K562 (cell line): ENCODE results near the gene FAM120AOS. TPM values are rescaled to one million over a fixed set of nuclear protein-coding genes. Genes with fewer than 3 reads are reported as not detected.

Source experiments
- HDAC8 ChIP-seq: fragments of 450-650 bp; IDR thresholded peaks from 2 replicates; pipeline ENCODE4 v1.6.1; 2016; ENCODE audit warnings: mild to moderate bottlenecking, missing genetic modification characterization, moderate library complexity, missing compliant biosample characterization
- KLF10 ChIP-seq: fragments of 250-450 bp; sonication (Bioruptor Pico); IDR thresholded peaks from 2 replicates; pipeline ENCODE4 v1.6.1; 2021; ENCODE audit warnings: matching md5 sums
- NBN ChIP-seq: fragments of 450-650 bp; IDR thresholded peaks from 2 replicates; pipeline ENCODE4 v1.6.1; 2016; ENCODE audit warnings: low read depth, mild to moderate bottlenecking
- NFRKB ChIP-seq: fragments of 450-650 bp; IDR thresholded peaks from 2 replicates; pipeline ENCODE4 v1.6.1; 2016; ENCODE audit warnings: low read depth
- RBM17 ChIP-seq: fragments of 200-400 bp; formaldehyde crosslinking; IDR thresholded peaks from 2 replicates; pipeline ENCODE4 v1.6.1; 2017; ENCODE audit warnings: low read depth, mild to moderate bottlenecking, low read length, borderline replicate concordance
- RBM34 ChIP-seq: fragments of 200-400 bp; formaldehyde crosslinking; IDR thresholded peaks from 2 replicates; pipeline ENCODE4 v1.6.1; 2018; ENCODE audit warnings: low read length, borderline replicate concordance; ENCODE audit not compliant: insufficient read depth
- SOX6 ChIP-seq: fragments of 450-650 bp; IDR thresholded peaks from 2 replicates; pipeline ENCODE4 v1.6.1; 2014; ENCODE audit warnings: mild to moderate bottlenecking
- SRSF3 ChIP-seq: fragments of 200-400 bp; formaldehyde crosslinking; IDR thresholded peaks from 2 replicates; pipeline ENCODE4 v1.6.1; 2016; ENCODE audit warnings: mild to moderate bottlenecking, low read length, moderate library complexity; ENCODE audit not compliant: insufficient read depth
- TCF7 ChIP-seq: sonication (generic); IDR thresholded peaks from 2 replicates; pipeline ENCODE4 v1.6.1; 2016; ENCODE audit warnings: antibody characterized with exemption, borderline replicate concordance
- U2AF1 ChIP-seq: fragments of 200-400 bp; formaldehyde crosslinking; optimal IDR thresholded peaks from 2 replicates; pipeline ENCODE3; 2017; ENCODE audit warnings: mild to moderate bottlenecking, low read depth, low read length, moderate library complexity
- XRCC5 ChIP-seq: fragments of 200-400 bp; formaldehyde crosslinking; IDR thresholded peaks from 2 replicates; pipeline ENCODE4 v1.6.1; 2017; ENCODE audit warnings: low read depth, mild to moderate bottlenecking, low read length
- ZEB2 ChIP-seq: fragments of 450-650 bp; IDR thresholded peaks from 2 replicates; pipeline ENCODE4 v1.6.1; 2016
- ZNF12 ChIP-seq: sonication (generic); formaldehyde crosslinking; IDR thresholded peaks from 2 replicates; pipeline ENCODE4 v1.4.0; 2020; ENCODE audit warnings: mild to moderate bottlenecking, missing genetic modification reagents
- ZNF324 ChIP-seq: fragments of 250-450 bp; sonication (Bioruptor Pico); IDR thresholded peaks from 2 replicates; pipeline ENCODE4 v1.4.0; 2020; ENCODE audit warnings: mild to moderate bottlenecking
- ZNF347 ChIP-seq: fragments of 450-650 bp; formaldehyde crosslinking; IDR thresholded peaks from 2 replicates; pipeline ENCODE4 v1.4.0; 2020; ENCODE audit warnings: low read depth, mild to moderate bottlenecking, moderate library complexity
- ZNF354B ChIP-seq: fragments of 250-450 bp; sonication (Bioruptor Pico); IDR thresholded peaks from 2 replicates; pipeline ENCODE4 v1.4.0; 2020
- polyA plus RNA-seq, 8 experiments: library from polyadenylated mRNA; depleted of rRNA in 4 of 8; stranded (reverse) in 5 of 8; unstranded in 3 of 8; fragments of >200 nt; fragmentation: Nextera tagmentation in 2 of 8; fragmentation: Illumina TruSeq in 1 of 8; extraction: Ambion mirVana in 2 of 8; extraction: Trizol in 1 of 8; gene quantifications; 2 replicates each; pipeline versions ENCODE4 v1.2.1 to v1.2.3, GENCODE V29; 2011 to 2014; ENCODE audit warnings: inconsistent platforms in 1 of 8, missing spikeins in 1 of 8
- total RNA-seq, 7 experiments: library from RNA; depleted of rRNA in 6 of 7; stranded (reverse); fragments of >200 nt in 6 of 7; fragmentation: Illumina TruSeq in 2 of 7; extraction: Trizol in 2 of 7; gene quantifications; 2 replicates each; pipeline versions ENCODE4 v1.2.1 to v1.2.3, GENCODE V29; 2011 to 2021; ENCODE audit warnings: low replicate concordance in 1 of 7
- TF ChIP-seq, protein P1 (sequence below), 2 experiments: IDR thresholded peaks; 2 replicates each; pipeline ENCODE4 v1.6.1; 2011; ENCODE audit warnings: borderline replicate concordance in 1 of 2, control low read depth in 1 of 2, low read depth in 1 of 2, low read length in 1 of 2, mild to moderate bottlenecking in 1 of 2, mixed read lengths in 1 of 2, moderate library complexity in 1 of 2; ENCODE audit not compliant: insufficient read depth in 1 of 2, insufficient read length in 1 of 2, poor library complexity in 1 of 2, severe bottlenecking in 1 of 2; ENCODE audit errors: extremely low read depth in 1 of 2
- TF ChIP-seq, protein P2 (sequence below): sonication (generic); formaldehyde crosslinking; IDR thresholded peaks from 2 replicates; pipeline ENCODE4 v1.4.0; 2020; ENCODE audit warnings: mild to moderate bottlenecking, missing genetic modification reagents
- TF ChIP-seq, protein P3 (sequence below): fragments of 250-450 bp; sonication (Bioruptor Pico); IDR thresholded peaks from 2 replicates; pipeline ENCODE4 v1.4.0; 2020

Gene FAM120AOS
- total and polyA plus RNA-seq, 9 of the 15 experiments (the other 6 are each of a cell fraction or from before 2014, with no cell fraction given): 18.8 to 53.4 (median 41.4) TPM

DNA sequence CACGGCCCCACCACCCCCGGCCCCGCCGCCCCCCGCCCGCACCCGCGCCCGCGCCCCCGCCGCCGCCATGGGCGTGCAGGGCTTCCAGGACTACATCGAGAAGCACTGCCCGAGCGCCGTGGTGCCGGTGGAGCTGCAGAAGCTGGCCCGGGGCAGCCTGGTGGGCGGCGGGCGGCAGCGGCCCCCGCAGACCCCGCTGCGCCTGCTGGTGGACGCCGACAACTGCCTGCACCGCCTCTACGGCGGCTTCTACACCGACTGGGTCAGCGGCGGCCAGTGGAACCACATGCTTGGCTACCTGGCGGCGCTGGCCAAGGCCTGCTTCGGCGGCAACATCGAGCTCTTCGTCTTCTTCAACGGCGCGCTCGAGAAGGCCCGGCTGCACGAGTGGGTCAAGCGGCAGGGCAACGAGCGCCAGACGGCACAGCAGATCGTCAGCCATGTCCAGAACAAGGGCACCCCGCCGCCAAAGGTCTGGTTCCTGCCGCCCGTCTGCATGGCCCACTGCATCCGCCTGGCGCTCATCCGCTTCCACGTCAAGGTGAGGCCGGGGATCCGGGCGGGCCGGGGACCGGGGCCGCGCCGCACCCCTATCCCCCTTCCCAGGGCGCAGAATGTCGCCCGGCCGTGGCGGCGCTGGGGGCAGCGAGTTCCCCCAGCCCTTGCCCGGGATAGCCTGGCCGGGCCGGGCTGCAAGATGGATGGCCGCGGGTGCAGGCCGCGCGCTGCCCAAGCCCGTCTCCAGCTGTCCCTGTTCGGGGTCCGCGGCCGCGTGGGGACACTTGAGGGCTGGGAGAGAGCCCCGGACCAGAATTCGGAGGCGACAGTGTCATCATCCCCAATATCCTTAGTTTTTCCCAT, 1.3 kb downstream of the FAM120AOS start (continued):
- TF ChIP-seq U2AF1: peak; percentile 34
- TF ChIP-seq SOX6: no peak
- TF ChIP-seq RBM17: no peak
- peak; percentile 64; the same call in 1 of the 2 replicates for TF ChIP-seq ZNF12 (CRISPR knock-in tag)
- TF ChIP-seq ZNF354B (CRISPR knock-in tag): no peak
- TF ChIP-seq SRSF3: 0 out of 2 replicates have a peak, but pooled peaks have one; percentile 32
- TF ChIP-seq TCF7: no peak
- no peak for TF ChIP-seq RBM34
- TF ChIP-seq ZNF347 (CRISPR knock-in tag): no peak
- TF ChIP-seq, protein P1, sequence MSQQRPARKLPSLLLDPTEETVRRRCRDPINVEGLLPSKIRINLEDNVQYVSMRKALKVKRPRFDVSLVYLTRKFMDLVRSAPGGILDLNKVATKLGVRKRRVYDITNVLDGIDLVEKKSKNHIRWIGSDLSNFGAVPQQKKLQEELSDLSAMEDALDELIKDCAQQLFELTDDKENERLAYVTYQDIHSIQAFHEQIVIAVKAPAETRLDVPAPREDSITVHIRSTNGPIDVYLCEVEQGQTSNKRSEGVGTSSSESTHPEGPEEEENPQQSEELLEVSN (IDR thresholded peaks at IDR 0.05; ENCODE audit: borderline replicate concordance in 1 of 2, extremely low read depth in 1 of 2, insufficient read depth in 1 of 2, insufficient read length in 1 of 2, low read depth in 1 of 2, low read length in 1 of 2, poor library complexity in 1 of 2, severe bottlenecking in 1 of 2): peak in 1 of 2 experiments; percentile 12
- no peak for TF ChIP-seq ZEB2
- TF ChIP-seq, protein P2, sequence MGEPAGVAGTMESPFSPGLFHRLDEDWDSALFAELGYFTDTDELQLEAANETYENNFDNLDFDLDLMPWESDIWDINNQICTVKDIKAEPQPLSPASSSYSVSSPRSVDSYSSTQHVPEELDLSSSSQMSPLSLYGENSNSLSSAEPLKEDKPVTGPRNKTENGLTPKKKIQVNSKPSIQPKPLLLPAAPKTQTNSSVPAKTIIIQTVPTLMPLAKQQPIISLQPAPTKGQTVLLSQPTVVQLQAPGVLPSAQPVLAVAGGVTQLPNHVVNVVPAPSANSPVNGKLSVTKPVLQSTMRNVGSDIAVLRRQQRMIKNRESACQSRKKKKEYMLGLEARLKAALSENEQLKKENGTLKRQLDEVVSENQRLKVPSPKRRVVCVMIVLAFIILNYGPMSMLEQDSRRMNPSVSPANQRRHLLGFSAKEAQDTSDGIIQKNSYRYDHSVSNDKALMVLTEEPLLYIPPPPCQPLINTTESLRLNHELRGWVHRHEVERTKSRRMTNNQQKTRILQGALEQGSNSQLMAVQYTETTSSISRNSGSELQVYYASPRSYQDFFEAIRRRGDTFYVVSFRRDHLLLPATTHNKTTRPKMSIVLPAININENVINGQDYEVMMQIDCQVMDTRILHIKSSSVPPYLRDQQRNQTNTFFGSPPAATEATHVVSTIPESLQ: peak; percentile 75; the same call in 1 of the 2 replicates
- TF ChIP-seq KLF10 (CRISPR knock-in tag): no peak
- TF ChIP-seq, protein P3, sequence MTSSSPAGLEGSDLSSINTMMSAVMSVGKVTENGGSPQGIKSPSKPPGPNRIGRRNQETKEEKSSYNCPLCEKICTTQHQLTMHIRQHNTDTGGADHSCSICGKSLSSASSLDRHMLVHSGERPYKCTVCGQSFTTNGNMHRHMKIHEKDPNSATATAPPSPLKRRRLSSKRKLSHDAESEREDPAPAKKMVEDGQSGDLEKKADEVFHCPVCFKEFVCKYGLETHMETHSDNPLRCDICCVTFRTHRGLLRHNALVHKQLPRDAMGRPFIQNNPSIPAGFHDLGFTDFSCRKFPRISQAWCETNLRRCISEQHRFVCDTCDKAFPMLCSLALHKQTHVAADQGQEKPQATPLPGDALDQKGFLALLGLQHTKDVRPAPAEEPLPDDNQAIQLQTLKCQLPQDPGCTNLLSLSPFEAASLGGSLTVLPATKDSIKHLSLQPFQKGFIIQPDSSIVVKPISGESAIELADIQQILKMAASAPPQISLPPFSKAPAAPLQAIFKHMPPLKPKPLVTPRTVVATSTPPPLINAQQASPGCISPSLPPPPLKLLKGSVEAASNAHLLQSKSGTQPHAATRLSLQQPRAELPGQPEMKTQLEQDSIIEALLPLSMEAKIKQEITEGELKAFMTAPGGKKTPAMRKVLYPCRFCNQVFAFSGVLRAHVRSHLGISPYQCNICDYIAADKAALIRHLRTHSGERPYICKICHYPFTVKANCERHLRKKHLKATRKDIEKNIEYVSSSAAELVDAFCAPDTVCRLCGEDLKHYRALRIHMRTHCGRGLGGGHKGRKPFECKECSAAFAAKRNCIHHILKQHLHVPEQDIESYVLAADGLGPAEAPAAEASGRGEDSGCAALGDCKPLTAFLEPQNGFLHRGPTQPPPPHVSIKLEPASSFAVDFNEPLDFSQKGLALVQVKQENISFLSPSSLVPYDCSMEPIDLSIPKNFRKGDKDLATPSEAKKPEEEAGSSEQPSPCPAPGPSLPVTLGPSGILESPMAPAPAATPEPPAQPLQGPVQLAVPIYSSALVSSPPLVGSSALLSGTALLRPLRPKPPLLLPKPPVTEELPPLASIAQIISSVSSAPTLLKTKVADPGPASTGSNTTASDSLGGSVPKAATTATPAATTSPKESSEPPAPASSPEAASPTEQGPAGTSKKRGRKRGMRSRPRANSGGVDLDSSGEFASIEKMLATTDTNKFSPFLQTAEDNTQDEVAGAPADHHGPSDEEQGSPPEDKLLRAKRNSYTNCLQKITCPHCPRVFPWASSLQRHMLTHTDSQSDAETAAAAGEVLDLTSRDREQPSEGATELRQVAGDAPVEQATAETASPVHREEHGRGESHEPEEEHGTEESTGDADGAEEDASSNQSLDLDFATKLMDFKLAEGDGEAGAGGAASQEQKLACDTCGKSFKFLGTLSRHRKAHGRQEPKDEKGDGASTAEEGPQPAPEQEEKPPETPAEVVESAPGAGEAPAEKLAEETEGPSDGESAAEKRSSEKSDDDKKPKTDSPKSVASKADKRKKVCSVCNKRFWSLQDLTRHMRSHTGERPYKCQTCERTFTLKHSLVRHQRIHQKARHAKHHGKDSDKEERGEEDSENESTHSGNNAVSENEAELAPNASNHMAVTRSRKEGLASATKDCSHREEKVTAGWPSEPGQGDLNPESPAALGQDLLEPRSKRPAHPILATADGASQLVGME: no peak
- TF ChIP-seq NBN: no peak
- 0 out of 2 replicates have a peak, but pooled peaks have one; percentile 36 for TF ChIP-seq HDAC8
- TF ChIP-seq XRCC5: no peak
- no peak for TF ChIP-seq ZNF324
- TF ChIP-seq NFRKB: peak; percentile 38; the same call in 1 of the 2 replicates
